Smooth muscle cell (in vitro differentiated cells): ENCODE results near the gene CD2AP. TPM values are rescaled to one million over a fixed set of nuclear protein-coding genes. Genes with fewer than 3 reads are reported as not detected.

Experiments used
- DNase-seq: peaks from one replicate; lab custom pipeline; 2025; ENCODE audit not compliant: unreplicated experiment; lab: John Stamatoyannopoulos, UW
- H2AFZ ChIP-seq: fragments of 200-600 bp; sonication (generic); 2 replicates; pipeline ENCODE4 v1.6.0; 2016; ENCODE audit warnings: antibody characterized with exemption, low read depth, mild to moderate bottlenecking
- H3F3A ChIP-seq: fragments of 200-600 bp; sonication (generic); 2 replicates; pipeline ENCODE4 v1.6.0; 2017; ENCODE audit warnings: antibody characterized with exemption, low read depth
- H3K27ac ChIP-seq: fragments of 200-600 bp; sonication (generic); 2 replicates; pipeline ENCODE4 v1.5.1; 2016; ENCODE audit warnings: low read depth, mild to moderate bottlenecking
- H3K27me3 ChIP-seq: fragments of 200-600 bp; sonication (generic); 2 replicates; pipeline ENCODE4 v1.6.1; 2016; ENCODE audit warnings: low read depth, mild to moderate bottlenecking
- H3K36me3 ChIP-seq: fragments of 200-600 bp; sonication (generic); 2 replicates; pipeline ENCODE4 v1.5.1; 2016; ENCODE audit warnings: low read depth
- H3K4me1 ChIP-seq: fragments of 200-600 bp; sonication (generic); 2 replicates; pipeline ENCODE4 v1.5.1; 2016; ENCODE audit warnings: low read depth
- H3K4me2 ChIP-seq: fragments of 200-600 bp; sonication (generic); 2 replicates; pipeline ENCODE4 v1.6.0; 2016; ENCODE audit warnings: mild to moderate bottlenecking
- H3K4me3 ChIP-seq: fragments of 200-600 bp; sonication (generic); 2 replicates; pipeline ENCODE4 v1.5.1; 2016; ENCODE audit warnings: mild to moderate bottlenecking
- H3K79me2 ChIP-seq: fragments of 200-600 bp; sonication (generic); 2 replicates; pipeline ENCODE4 v1.6.0; 2016; ENCODE audit warnings: low read depth, mild to moderate bottlenecking
- H3K9ac ChIP-seq: fragments of 200-600 bp; sonication (generic); 2 replicates; pipeline ENCODE4 v1.6.0; 2016; ENCODE audit warnings: low read depth
- H3K9me3 ChIP-seq: fragments of 200-600 bp; sonication (generic); replicated peaks from 2 replicates; pipeline ENCODE4 v1.5.1; 2016; ENCODE audit warnings: low read depth
- H4K20me1 ChIP-seq: fragments of 200-600 bp; sonication (generic); 2 replicates; pipeline ENCODE4 v1.6.0; 2016; ENCODE audit warnings: low read depth
- CTCF ChIP-seq: fragments of 200-600 bp; sonication (generic); IDR thresholded peaks from 2 replicates; pipeline ENCODE4 v1.5.1; 2017; ENCODE audit warnings: borderline replicate concordance, mild to moderate bottlenecking, antibody characterized with exemption; ENCODE audit not compliant: insufficient read depth, poor library complexity, severe bottlenecking
- WGBS: methylation state at CpG from one replicate; pipeline ENCODE4 v1.1.7; 2016; ENCODE audit warnings: low lambda C conversion rate; 5-methylcytosine and 5-hydroxymethylcytosine counted together
- polyA plus RNA-seq: library from polyadenylated mRNA; unstranded; fragments of >200 nt; fragmentation: Nextera tagmentation; extraction: Ambion mirVana; gene quantifications from 2 replicates; pipeline ENCODE4 v1.2.1, GENCODE V29; 2016
- total RNA-seq: library from RNA; depleted of rRNA; stranded (reverse); fragments of >200 nt; gene quantifications from 2 replicates; pipeline ENCODE4 v1.2.3, GENCODE V29; 2014

Gene CD2AP
- total and polyA plus RNA-seq, 2 experiments from 2014 or later: 7.4 to 33.4 TPM

DNA sequence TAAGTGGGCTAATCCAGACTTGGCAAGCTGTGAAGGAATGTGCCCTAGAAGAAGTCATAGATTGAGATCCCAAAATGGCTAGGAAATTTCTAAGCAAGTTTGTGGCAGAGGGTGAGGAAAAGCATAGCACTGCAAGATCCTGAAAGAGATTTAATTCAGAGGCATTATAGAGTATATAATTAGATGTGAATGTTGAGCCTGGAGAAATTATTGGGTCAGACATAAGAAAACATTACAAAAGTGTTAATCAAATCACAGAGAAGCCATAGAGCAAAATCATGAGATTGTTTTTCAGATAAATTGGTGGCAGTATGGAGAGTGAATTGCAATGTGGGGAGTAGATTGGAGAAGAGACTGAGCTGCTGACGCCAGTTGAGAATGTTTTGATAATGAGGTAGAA is 90.0 kb downstream of the CD2AP start:
- Histone ChIP-seq H3K4me3 (no peak overlapping the region), H2AFZ (no peak overlapping the region), H3K9me3 (no peaks in the 10 kb centered on the region), H4K20me1 (peaks cover 85% of the 10 kb centered on the region), H3K4me2 (no peak overlapping the region), H3K36me3 (no peaks in the 10 kb centered on the region), H3K4me1 (no peaks in the 10 kb centered on the region), H3F3A (no peaks in the 10 kb centered on the region), H3K27ac (no peak overlapping the region), H3K79me2 (peaks cover 22% of the 10 kb centered on the region), H3K27me3 (no peaks in the 10 kb centered on the region), H3K9ac (no peak overlapping the region)
- WGBS: 96% methylated on average over 1 of the region's 1 CpG
- no peak for DNase-seq
- TF ChIP-seq CTCF: no peak

DNA sequence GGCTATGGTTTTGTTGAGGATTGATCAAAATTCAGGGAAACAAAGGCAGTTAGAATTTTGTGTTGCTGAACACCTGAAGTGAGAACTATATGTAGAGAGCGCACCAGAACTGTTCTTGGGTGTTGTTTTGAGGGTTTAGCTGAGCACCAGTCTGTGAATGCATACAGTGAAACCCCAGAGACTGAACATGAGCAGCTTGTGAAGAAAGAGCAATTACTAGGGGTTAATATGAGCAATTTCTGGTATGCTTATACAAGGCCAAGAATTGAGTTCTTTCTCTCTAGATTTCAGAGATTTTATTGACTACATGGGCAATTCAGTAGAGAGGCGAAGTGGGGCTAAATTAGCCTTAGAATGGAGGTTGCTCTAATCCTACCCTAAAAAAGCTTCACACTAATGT is 93.9 kb downstream of the CD2AP start:
- Histone ChIP-seq H3K79me2 (peaks cover 13% of the 10 kb centered on the region), H3K27ac (no peak overlapping the region), H3F3A (no peaks in the 10 kb centered on the region), H3K36me3 (no peaks in the 10 kb centered on the region), H3K4me2 (no peak overlapping the region), H3K27me3 (no peaks in the 10 kb centered on the region), H2AFZ (no peak overlapping the region), H3K4me3 (no peak overlapping the region), H3K9ac (no peak overlapping the region), H4K20me1 (peaks cover 74% of the 10 kb centered on the region), H3K4me1 (no peaks in the 10 kb centered on the region), H3K9me3 (no peaks in the 10 kb centered on the region)
- no peak for TF ChIP-seq CTCF
- 92% methylated on average over 2 of the region's 2 CpGs for WGBS
- DNase-seq: no peak

DNA sequence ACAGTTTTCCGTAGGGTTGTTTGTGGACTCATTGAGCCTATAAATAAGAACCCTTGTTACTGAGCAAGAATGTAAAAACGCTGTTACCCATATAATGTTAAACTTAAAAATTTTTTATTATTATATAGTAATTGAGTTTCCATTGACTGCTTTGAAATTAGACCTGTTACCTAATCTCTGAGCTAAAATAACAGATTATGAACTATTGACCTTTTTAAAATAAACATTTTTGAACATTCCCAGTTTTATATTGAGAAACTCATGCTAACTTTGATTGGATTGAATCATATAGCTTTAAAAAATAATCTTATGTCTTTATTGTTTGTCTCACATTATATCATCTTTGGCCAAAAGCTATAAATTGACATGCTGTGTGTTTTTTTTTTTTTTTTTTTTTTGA is 95.5 kb downstream of the CD2AP start:
- no peak for TF ChIP-seq CTCF
- Histone ChIP-seq H3K36me3 (no peaks in the 10 kb centered on the region), H3K79me2 (peaks cover 5% of the 10 kb centered on the region), H3F3A (no peaks in the 10 kb centered on the region), H3K27me3 (no peaks in the 10 kb centered on the region), H3K4me1 (no peaks in the 10 kb centered on the region), H3K9me3 (no peaks in the 10 kb centered on the region), H3K4me3 (no peak overlapping the region), H3K27ac (no peak overlapping the region), H2AFZ (no peak overlapping the region), H3K4me2 (no peak overlapping the region), H3K9ac (no peak overlapping the region), H4K20me1 (peaks cover 58% of the 10 kb centered on the region)
- 77% methylated on average over 2 of the region's 2 CpGs for WGBS
- no peak for DNase-seq

GRCh38 chr6:47574789-47575188 is 97.2 kb downstream of the CD2AP start:
- peaks cover 41% of the 10 kb centered on the region for H4K20me1 ChIP-seq
- H3K36me3 ChIP-seq: peaks cover 11% of the 10 kb centered on the region
- DNase-seq: no peak
- H3K79me2 ChIP-seq: peaks cover 5% of the 10 kb centered on the region
- no peaks in the 10 kb centered on the region for H3K27me3 ChIP-seq
- H2AFZ ChIP-seq: no peak overlapping the region
- H3K4me3 ChIP-seq: no peak overlapping the region
- no peak overlapping the region for H3K27ac ChIP-seq
- no peak for TF ChIP-seq CTCF
- no peaks in the 10 kb centered on the region for H3K4me1 ChIP-seq
- H3F3A ChIP-seq: no peaks in the 10 kb centered on the region
- no peak overlapping the region for H3K9ac ChIP-seq
- H3K4me2 ChIP-seq: no peak overlapping the region
- WGBS: 92% methylated on average over 2 of the region's 2 CpGs
- no peaks in the 10 kb centered on the region for H3K9me3 ChIP-seq
